ENCODE data around the gene GATB. TPM values are rescaled to one million over a fixed set of nuclear protein-coding genes. Genes with fewer than 3 reads are reported as not detected.

The GATB gene
- total and polyA plus RNA-seq, 2 experiments from 2014 or later: 18.0 to 20.0 TPM

GRCh38 chr4:151808120-151808529 lies 47.3 kb upstream of the GATB start:
- peak; percentile 78 for DNase-seq

GRCh38 chr4:151807220-151807619 lies 46.4 kb upstream of the GATB start:
- no peaks in the 10 kb centered on the region for H3K9me3 ChIP-seq (ENCODE audit: low read depth)
- peaks cover 25% of the 10 kb centered on the region for H3F3A ChIP-seq (ENCODE audit: insufficient read depth)
- H2AFZ ChIP-seq: peak overlapping the region; percentile 88
- in situ Hi-C loops (cut with MboI): no loop called here
- H3K4me3 ChIP-seq: peak overlapping the region; percentile 24; the same call in 1 of the 2 replicates
- H3K9me2 ChIP-seq (ENCODE audit: insufficient read depth): no peaks in the 10 kb centered on the region
- DNase-seq: peak; percentile 53
- no peaks in the 10 kb centered on the region for H4K20me1 ChIP-seq (ENCODE audit: insufficient read depth)
- WGBS, 2 experiments (ENCODE audit: low coverage in 1 of 2, low lambda C conversion rate in 2 of 2, missing lambda C conversion rate in 2 of 2): 4 to 9% methylated on average over 7 of the region's 7 CpGs
- H3K27ac ChIP-seq: peak overlapping the region; percentile 93
- H3K4me1 ChIP-seq (ENCODE audit: insufficient read depth): peaks cover 31% of the 10 kb centered on the region
- no peaks in the 10 kb centered on the region for H3K27me3 ChIP-seq (replicated peaks; ENCODE audit: insufficient read depth)
- peak overlapping the region; percentile 71 for H3K4me2 ChIP-seq (ENCODE audit: unreplicated experiment)
- H3K9ac ChIP-seq: peak overlapping the region; percentile 71
- H3K79me2 ChIP-seq (ENCODE audit: insufficient read depth): no peaks in the 10 kb centered on the region
- no peak for TF ChIP-seq EZH2phosphoT487 (IDR thresholded peaks at IDR 0.05; ENCODE audit: insufficient read depth, low read depth)
- TF ChIP-seq EZH2 (IDR thresholded peaks at IDR 0.05; ENCODE audit: insufficient read depth, poor library complexity, severe bottlenecking): no peak
- H3K36me3 ChIP-seq (ENCODE audit: low read depth): no peaks in the 10 kb centered on the region

More at GRCh38 chr4:151808120-151808529, 47.3 kb upstream of the GATB start:
- H3K27me3 ChIP-seq (replicated peaks; ENCODE audit: insufficient read depth): no peaks in the 10 kb centered on the region
- no peaks in the 10 kb centered on the region for H3K36me3 ChIP-seq (ENCODE audit: low read depth)
- TF ChIP-seq EZH2 (IDR thresholded peaks at IDR 0.05; ENCODE audit: insufficient read depth, poor library complexity, severe bottlenecking) (no peak), EZH2phosphoT487 (IDR thresholded peaks at IDR 0.05; ENCODE audit: insufficient read depth, low read depth) (no peak)
- H4K20me1 ChIP-seq (ENCODE audit: insufficient read depth): no peaks in the 10 kb centered on the region
- WGBS, 2 experiments (ENCODE audit: low coverage in 1 of 2, low lambda C conversion rate in 2 of 2, missing lambda C conversion rate in 2 of 2): 73 to 75% methylated on average over 9 of the region's 9 CpGs
- H3K27ac ChIP-seq: peak overlapping the region; percentile 93
- H3K9me3 ChIP-seq (ENCODE audit: low read depth): no peaks in the 10 kb centered on the region
- no peak overlapping the region for H3K4me2 ChIP-seq (ENCODE audit: unreplicated experiment)
- H3K79me2 ChIP-seq (ENCODE audit: insufficient read depth): no peaks in the 10 kb centered on the region
- no peak overlapping the region for H2AFZ ChIP-seq
- no peak overlapping the region for H3K9ac ChIP-seq
- no peaks in the 10 kb centered on the region for H3K9me2 ChIP-seq (ENCODE audit: insufficient read depth)
- no peak overlapping the region for H3K4me3 ChIP-seq
- in situ Hi-C loops (cut with MboI): no loop called here
- peaks cover 31% of the 10 kb centered on the region for H3K4me1 ChIP-seq (ENCODE audit: insufficient read depth)
- peaks cover 25% of the 10 kb centered on the region for H3F3A ChIP-seq (ENCODE audit: insufficient read depth)

GRCh38 chr4:151806511-151806927 lies 45.7 kb upstream of the GATB start:
- Histone ChIP-seq H3K27ac (peak overlapping the region; percentile 93), H3K4me1 (ENCODE audit: insufficient read depth) (peaks cover 31% of the 10 kb centered on the region), H3F3A (ENCODE audit: insufficient read depth) (peaks cover 25% of the 10 kb centered on the region), H3K9ac (peak overlapping the region; percentile 71), H3K36me3 (ENCODE audit: low read depth) (no peaks in the 10 kb centered on the region), H3K79me2 (ENCODE audit: insufficient read depth) (no peaks in the 10 kb centered on the region), H3K4me2 (ENCODE audit: unreplicated experiment) (peak overlapping the region; percentile 71), H4K20me1 (ENCODE audit: insufficient read depth) (no peaks in the 10 kb centered on the region), H3K9me2 (ENCODE audit: insufficient read depth) (no peaks in the 10 kb centered on the region), H3K4me3 (peak overlapping the region; percentile 24), H3K9me3 (ENCODE audit: low read depth) (no peaks in the 10 kb centered on the region), H3K27me3 (replicated peaks; ENCODE audit: insufficient read depth) (no peaks in the 10 kb centered on the region), H2AFZ (peak overlapping the region; percentile 88)
- 0 to 1% methylated on average over 6 of the region's 6 CpGs for WGBS, 2 experiments (ENCODE audit: low coverage in 1 of 2, low lambda C conversion rate in 2 of 2, missing lambda C conversion rate in 2 of 2)
- no peak for TF ChIP-seq EZH2 (IDR thresholded peaks at IDR 0.05; ENCODE audit: insufficient read depth, poor library complexity, severe bottlenecking)
- TF ChIP-seq EZH2phosphoT487 (IDR thresholded peaks at IDR 0.05; ENCODE audit: insufficient read depth, low read depth): no peak
- in situ Hi-C loops (cut with MboI): no loop called here
- peak; percentile 84 for DNase-seq

- no peak for TF ChIP-seq EZH2 (IDR thresholded peaks at IDR 0.05; ENCODE audit: insufficient read depth, poor library complexity, severe bottlenecking)
- no peak for TF ChIP-seq EZH2phosphoT487 (IDR thresholded peaks at IDR 0.05; ENCODE audit: insufficient read depth, low read depth)
- H3K9ac ChIP-seq: no peak overlapping the region
- no peaks in the 10 kb centered on the region for H4K20me1 ChIP-seq (ENCODE audit: insufficient read depth)
- no peak overlapping the region for H3K4me2 ChIP-seq (ENCODE audit: unreplicated experiment)
- no peaks in the 10 kb centered on the region for H3K9me3 ChIP-seq (ENCODE audit: low read depth)
- no peak overlapping the region for H3K4me3 ChIP-seq
- H3K9me2 ChIP-seq (ENCODE audit: insufficient read depth): no peaks in the 10 kb centered on the region
- no peak overlapping the region for H3K27ac ChIP-seq
- no peaks in the 10 kb centered on the region for H3K27me3 ChIP-seq (replicated peaks; ENCODE audit: insufficient read depth)
- no peaks in the 10 kb centered on the region for H3K79me2 ChIP-seq (ENCODE audit: insufficient read depth)
- in situ Hi-C loops (cut with MboI): no loop called here
- peaks cover 31% of the 10 kb centered on the region for H3K4me1 ChIP-seq (ENCODE audit: insufficient read depth)
- peaks cover 25% of the 10 kb centered on the region for H3F3A ChIP-seq (ENCODE audit: insufficient read depth)
- no peaks in the 10 kb centered on the region for H3K36me3 ChIP-seq (ENCODE audit: low read depth)
- 88 to 100% methylated on average over 1 of the region's 1 CpG for WGBS, 2 experiments (ENCODE audit: low coverage in 1 of 2, low lambda C conversion rate in 2 of 2, missing lambda C conversion rate in 2 of 2)
- no peak overlapping the region for H2AFZ ChIP-seq
- DNase-seq: peak; percentile 7
Observed at GRCh38 chr4:151804821-151805220, 44.0 kb upstream of the GATB start.

Measured in GM23248 (cell line).